H1 (cell line): ENCODE results near the gene C2CD2L. TPM values are rescaled to one million over a fixed set of nuclear protein-coding genes. Genes with fewer than 3 reads are reported as not detected.

Source experiments
- CTCF ChIA-PET: fragments of 300-600 bp; sonication (Branson Sonifier 250); formaldehyde crosslinking; loops from one replicate; lab custom pipeline; 2021; ENCODE audit not compliant: partially characterized antibody; lab: Charles Lee
- POLR2A ChIA-PET: fragments of 300-600 bp; sonication (Branson Sonifier 250); formaldehyde crosslinking; loops from one replicate; lab custom pipeline; 2021; ENCODE audit warnings: inconsistent platforms; ENCODE audit not compliant: partially characterized antibody; lab: Charles Lee
- DNase-seq, 2 experiments: peaks; one replicate each; pipeline versions ENCODE4 v3.0.0 to v3.0.0-alpha.2; 2010 to 2022; ENCODE audit warnings: low spot score in 2 of 2, low read depth in 1 of 2, mixed read lengths in 1 of 2
- FAIRE-seq: peaks from 2 replicates; lab custom pipeline; 2011; peaks lifted over from hg19 to GRCh38; lab: Jason Lieb, UNC
- H2AFZ ChIP-seq: 2 replicates; pipeline ENCODE4 v1.8.1; 2012; ENCODE audit warnings: low read length, inconsistent platforms
- H2AK5ac ChIP-seq: 2 replicates; pipeline ENCODE4 v1.6.1; 2013; ENCODE audit warnings: low read depth, low read length
- H2BK120ac ChIP-seq: replicated peaks from 2 replicates; pipeline ENCODE3; 2013; ENCODE audit warnings: low read depth, low read length, inconsistent platforms
- H2BK12ac ChIP-seq: 2 replicates; pipeline ENCODE4 v1.6.1; 2013; ENCODE audit warnings: low read depth, low read length
- H2BK15ac ChIP-seq: 2 replicates; pipeline ENCODE4 v1.6.1; 2013; ENCODE audit warnings: low read length
- H2BK20ac ChIP-seq: 2 replicates; pipeline ENCODE4 v1.6.1; 2013; ENCODE audit warnings: low read length
- H2BK5ac ChIP-seq: 2 replicates; pipeline ENCODE4 v1.6.1; 2013; ENCODE audit warnings: low read depth, low read length
- H3K14ac ChIP-seq: 2 replicates; pipeline ENCODE4 v1.6.1; 2013; ENCODE audit warnings: inconsistent platforms; ENCODE audit not compliant: insufficient read length
- H3K18ac ChIP-seq: 2 replicates; pipeline ENCODE4 v1.6.1; 2013; ENCODE audit warnings: low read length; ENCODE audit errors: extremely low read depth
- H3K23ac ChIP-seq: 2 replicates; pipeline ENCODE4 v1.6.1; 2013; ENCODE audit warnings: inconsistent platforms; ENCODE audit not compliant: insufficient read length
- H3K23me2 ChIP-seq: 2 replicates; pipeline ENCODE4 v1.6.1; 2013; ENCODE audit warnings: low read depth, low read length
- H3K27ac ChIP-seq: 2 replicates; pipeline ENCODE4 v1.6.1; 2011; ENCODE audit warnings: low read depth, low read length, inconsistent platforms
- H3K27me3 ChIP-seq, 4 experiments: replicated peaks in 1 of 4; 1 replicate in 1 of 4; 2 replicates in 3 of 4; pipeline versions ENCODE4 v1.6.1 to v1.8.1; 2011 to 2013; ENCODE audit warnings: low read length in 3 of 4, mild to moderate bottlenecking in 3 of 4, inconsistent platforms in 2 of 4, mixed read lengths in 2 of 4, moderate library complexity in 1 of 4; ENCODE audit not compliant: control insufficient read depth in 3 of 4, insufficient read depth in 3 of 4; ENCODE audit errors: extremely low read depth in 1 of 4
- H3K36me3 ChIP-seq, 4 experiments: 2 replicates each; pipeline versions ENCODE4 v1.6.1 to v1.8.1; 2011 to 2013; ENCODE audit warnings: mild to moderate bottlenecking in 4 of 4, low read length in 3 of 4, moderate library complexity in 2 of 4, control low read depth in 1 of 4, inconsistent platforms in 1 of 4; ENCODE audit not compliant: insufficient read depth in 4 of 4, control insufficient read depth in 2 of 4
- H3K4ac ChIP-seq: replicated peaks from 2 replicates; pipeline ENCODE3; 2013; ENCODE audit warnings: low read length, low read depth, mixed read lengths, inconsistent platforms; ENCODE audit not compliant: insufficient read length
- H3K4me1 ChIP-seq, 4 experiments: replicated peaks in 1 of 4; 1 replicate in 1 of 4; 2 replicates in 3 of 4; pipeline versions ENCODE4 v1.6.1 to v1.8.1; 2011 to 2013; ENCODE audit warnings: low read length in 3 of 4, inconsistent platforms in 2 of 4, mixed read lengths in 1 of 4; ENCODE audit not compliant: insufficient read depth in 4 of 4, control insufficient read depth in 3 of 4
- H3K4me2 ChIP-seq, 2 experiments: 2 replicates each; pipeline versions ENCODE4 v1.6.1 to v1.8.1; 2011 to 2013; ENCODE audit warnings: low read depth in 2 of 2, low read length in 2 of 2, control low read depth in 1 of 2, inconsistent platforms in 1 of 2, mild to moderate bottlenecking in 1 of 2; ENCODE audit not compliant: insufficient read depth in 1 of 2
- H3K4me3 ChIP-seq, 4 experiments: fragments of 200-600, 300-600 bp in 1 of 4; sonication (generic), shearing (Covaris generic), sonication (Bioruptor Twin) in 1 of 4; 2 replicates each; pipeline versions ENCODE4 v1.5.1 to v1.8.1; 2011 to 2016; ENCODE audit warnings: low read length in 4 of 4, low read depth in 3 of 4, control low read depth in 2 of 4, inconsistent platforms in 2 of 4, mild to moderate bottlenecking in 2 of 4, mixed read lengths in 1 of 4, moderate library complexity in 1 of 4; ENCODE audit not compliant: insufficient read depth in 2 of 4; ENCODE audit errors: extremely low read depth in 1 of 4
- H3K56ac ChIP-seq: replicated peaks from 2 replicates; pipeline ENCODE3; 2013; ENCODE audit warnings: low read depth, mild to moderate bottlenecking, mixed read lengths, low read length, inconsistent platforms; ENCODE audit not compliant: insufficient read length
- H3K79me1 ChIP-seq: 2 replicates; pipeline ENCODE4 v1.6.1; 2013; ENCODE audit warnings: low read depth, low read length, control low read depth
- H3K79me2 ChIP-seq, 2 experiments: 2 replicates each; pipeline versions ENCODE4 v1.6.1 to v1.8.1; 2012 to 2013; ENCODE audit warnings: low read length in 2 of 2, mild to moderate bottlenecking in 2 of 2, inconsistent platforms in 1 of 2; ENCODE audit not compliant: insufficient read depth in 2 of 2, control insufficient read depth in 1 of 2
- H3K9ac ChIP-seq, 4 experiments: replicated peaks in 1 of 4; 1 replicate in 1 of 4; 2 replicates in 3 of 4; pipeline versions ENCODE4 v1.6.1 to v1.8.1; 2011 to 2013; ENCODE audit warnings: low read depth in 3 of 4, low read length in 3 of 4, control low read depth in 2 of 4, mild to moderate bottlenecking in 2 of 4, moderate library complexity in 2 of 4, inconsistent platforms in 1 of 4; ENCODE audit errors: extremely low read depth in 1 of 4
- H3K9me3 ChIP-seq, 2 experiments: 2 replicates each; pipeline versions ENCODE4 v1.6.1 to v1.8.1; 2012 to 2013; ENCODE audit warnings: mild to moderate bottlenecking in 2 of 2, moderate library complexity in 2 of 2, control low read depth in 1 of 2, inconsistent platforms in 1 of 2, low read depth in 1 of 2, low read length in 1 of 2, mixed read lengths in 1 of 2; ENCODE audit not compliant: insufficient read depth in 2 of 2
- H4K20me1 ChIP-seq, 2 experiments: replicated peaks in 1 of 2; 2 replicates each; pipeline versions ENCODE3 to v1.8.1; 2011 to 2013; ENCODE audit warnings: inconsistent platforms in 2 of 2, low read length in 2 of 2, mild to moderate bottlenecking in 1 of 2; ENCODE audit not compliant: insufficient read depth in 2 of 2, control insufficient read depth in 1 of 2
- H4K5ac ChIP-seq: 2 replicates; pipeline ENCODE4 v1.6.1; 2013; ENCODE audit warnings: low read length, low read depth, mixed read lengths, inconsistent platforms; ENCODE audit not compliant: insufficient read length
- H4K8ac ChIP-seq: 2 replicates; pipeline ENCODE4 v1.8.0; 2013; ENCODE audit warnings: mild to moderate bottlenecking, moderate library complexity, low read length, inconsistent platforms; ENCODE audit not compliant: insufficient read depth; ENCODE audit errors: extremely low read depth
- H4K91ac ChIP-seq: replicated peaks from 2 replicates; pipeline ENCODE3; 2013; ENCODE audit warnings: low read length, mixed read lengths, inconsistent platforms; ENCODE audit not compliant: insufficient read length
- GTF2F1 ChIP-seq: IDR thresholded peaks from 2 replicates; pipeline ENCODE4 v1.6.1; 2012; ENCODE audit warnings: low read depth, low read length, improper control_type of control experiment, borderline replicate concordance
- JUN ChIP-seq: IDR thresholded peaks from 2 replicates; pipeline ENCODE4 v1.6.1; 2011; ENCODE audit warnings: low read depth, mild to moderate bottlenecking, improper control_type of control experiment, low read length
- JUND ChIP-seq: IDR thresholded peaks from 2 replicates; pipeline ENCODE4 v1.6.1; 2011; ENCODE audit warnings: mild to moderate bottlenecking, improper control_type of control experiment, low read length
- KDM4A ChIP-seq: IDR thresholded peaks from one replicate; pipeline ENCODE4 v1.7.1; 2012; ENCODE audit warnings: low read depth, mild to moderate bottlenecking, moderate library complexity, low read length, inconsistent platforms; ENCODE audit not compliant: severe bottlenecking
- POLR2AphosphoS5 ChIP-seq: IDR thresholded peaks from 2 replicates; pipeline ENCODE4 v1.6.1; 2011; ENCODE audit warnings: low read depth, low read length
- RXRA ChIP-seq: IDR thresholded peaks from 2 replicates; pipeline ENCODE4 v1.6.1; 2011; ENCODE audit warnings: low read depth, mild to moderate bottlenecking, low read length, moderate library complexity; ENCODE audit not compliant: insufficient read depth
- SP1 ChIP-seq: IDR thresholded peaks from 2 replicates; pipeline ENCODE4 v1.6.1; 2011; ENCODE audit warnings: low read depth, low read length
- WGBS, 2 experiments: shearing (Covaris generic) in 1 of 2; methylation state at CpG; one replicate each; pipeline versions ENCODE4 v1.1.6 to v1.1.7; 2013 to 2015; ENCODE audit warnings: low lambda C conversion rate in 2 of 2, mixed read lengths in 2 of 2, inconsistent platforms in 1 of 2, low coverage in 1 of 2, missing lambda C conversion rate in 1 of 2; ENCODE audit not compliant: insufficient replicate concordance in 2 of 2, insufficient coverage in 1 of 2, insufficient read length in 1 of 2; ENCODE audit errors: extremely low coverage in 1 of 2, missing lambda C conversion rate in 1 of 2; 5-methylcytosine and 5-hydroxymethylcytosine counted together
- polyA plus RNA-seq, 7 experiments: library from polyadenylated mRNA; depleted of rRNA in 3 of 7; stranded (reverse) in 5 of 7; unstranded in 2 of 7; fragments of >200 nt in 5 of 7; fragments of 200-250 nt in 2 of 7; gene quantifications; 1 replicate in 5 of 7; 2 replicates in 1 of 7; 4 replicates in 1 of 7; pipeline versions ENCODE4 v1.2.1 to v1.2.3, GENCODE V29; 2011 to 2013; ENCODE audit warnings: missing spikeins in 2 of 7, mixed read lengths in 2 of 7
- total RNA-seq: library from RNA; stranded (reverse); fragmentation: NEBNext Ultra II Directional; extraction: Animal tissue kit (Norgen Biotek cat#: 25700); gene quantifications from 2 replicates; pipeline ENCODE4 v1.2.1, GENCODE V29; 2021

The C2CD2L gene
- total and polyA plus RNA-seq, 2 of the 8 experiments (the other 6 are each of a cell fraction or from before 2014, with no cell fraction given): 2.5 to 4.0 TPM

DNA sequence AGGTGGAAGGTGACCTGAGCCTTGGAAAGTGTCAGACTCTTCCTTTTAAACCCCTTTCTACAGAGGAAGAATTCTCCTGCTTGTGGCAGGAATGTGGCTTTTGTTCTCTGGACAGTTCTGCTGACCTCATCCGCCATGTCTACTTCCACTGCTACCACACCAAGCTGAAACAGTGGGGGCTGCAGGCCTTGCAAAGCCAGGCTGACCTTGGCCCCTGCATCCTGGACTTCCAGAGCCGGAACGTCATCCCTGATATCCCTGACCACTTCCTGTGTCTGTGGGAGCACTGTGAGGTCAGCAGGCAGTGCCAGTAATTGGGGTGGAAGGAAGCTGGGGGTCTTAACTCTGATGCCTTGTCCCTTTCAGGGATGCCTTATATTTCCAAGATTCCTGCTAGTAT is 23.5 kb downstream of the C2CD2L start:
- Histone ChIP-seq H4K5ac (no peak overlapping the region), H4K20me1 (peaks cover 0 to 6% of the 10 kb centered on the region in 2 experiments), H3K23ac (no peak overlapping the region), H3K4me1 (no peaks in the 10 kb centered on the region), H3K9ac (no peak overlapping the region), H3K14ac (no peak overlapping the region), H3K27ac (no peak overlapping the region), H2BK12ac (no peak overlapping the region), H3K27me3 (no peaks in the 10 kb centered on the region), H3K36me3 (peaks cover 23 to 39% (median 34%) of the 10 kb centered on the region in 4 experiments), H3K4me2 (no peak overlapping the region), H3K56ac (no peak overlapping the region), H3K9me3 (no peaks in the 10 kb centered on the region), H2BK15ac (no peak overlapping the region), H3K18ac (no peak overlapping the region), H2AK5ac (no peak overlapping the region), H2BK5ac (no peak overlapping the region), H3K4me3 (no peak overlapping the region), H3K79me1 (no peaks in the 10 kb centered on the region), H4K91ac (no peak overlapping the region), H3K79me2 (0 out of 4 replicates have a peak, but pooled peaks cover 0 to 2% of the 10 kb centered on the region in 2 experiments), H4K8ac (no peak overlapping the region), H2BK120ac (no peak overlapping the region), H2BK20ac (no peak overlapping the region), H2AFZ (no peak overlapping the region), H3K23me2 (no peaks in the 10 kb centered on the region), H3K4ac (no peak overlapping the region)
- POLR2A ChIA-PET: interaction anchor here (1.2 to 1.3 kb wide), 3 partner anchors 10 to 42 kb away, joined by 3 read pairs; partner anchors contain the start of gene HINFP
- CTCF ChIA-PET: interaction anchor here (1.0 to 5.9 kb wide), 4 partner anchors 14 to 65 kb away, joined by 3 to 33 read pairs (median 8); no protein-coding TSS in a partner anchor
- DNase-seq: no peak
- FAIRE-seq: no peak
- no peak for TF ChIP-seq KDM4A
- no peak for TF ChIP-seq GTF2F1
- TF ChIP-seq JUND: no peak
- TF ChIP-seq POLR2AphosphoS5: no peak
- no peak for TF ChIP-seq RXRA
- TF ChIP-seq JUN: no peak
- TF ChIP-seq SP1: no peak
- 96% methylated on average over 3 of the region's 3 CpGs; no CpG with 5 or more reads in 1 of the 2 experiments for WGBS, 2 experiments
